Measurements from ENCODE around the gene SSBP2. TPM values are rescaled to one million over a fixed set of nuclear protein-coding genes. Genes with fewer than 3 reads are reported as not detected.
A peak's percentile ranks its signal among the peaks of the same experiment; 100 is the strongest.

SSBP2 gene
- total and polyA plus RNA-seq, 7 donors, result 9.9 to 89.2 (median 68.7) TPM

DNA sequence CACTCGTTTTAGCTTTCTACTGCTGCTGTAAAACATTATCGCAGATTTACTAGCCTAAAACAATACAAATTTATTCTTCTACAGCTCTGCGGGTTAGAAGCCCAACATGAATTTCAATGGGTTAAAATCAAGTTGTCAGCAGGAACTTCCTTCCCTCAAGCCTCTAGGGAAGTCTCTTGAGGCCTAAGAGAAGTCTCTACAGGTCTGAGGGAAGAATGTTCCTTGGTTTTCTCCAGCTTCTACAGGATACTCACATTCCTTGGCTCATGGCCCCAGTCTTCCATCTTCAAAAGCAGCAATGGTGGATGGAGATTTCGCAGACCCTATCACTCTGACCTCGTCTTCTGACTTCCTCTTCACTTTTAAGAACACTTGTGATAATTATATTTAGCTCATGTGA, 21.6 kb upstream of the SSBP2 start:
- Histone ChIP-seq H3K9me3 (no peaks in the 10 kb centered on the region), H3K27me3 (no peaks in the 10 kb centered on the region), H3K4me1 (peaks cover 0 to 5% (median 2%) of the 10 kb centered on the region in 4 donors), H3K4me3 (no peak overlapping the region), H3K36me3 (no peaks in the 10 kb centered on the region), H3K27ac (peak overlapping the region in 2 of 4 donors; percentile 7 to 41)
- intact Hi-C loops (cut with DNase I), result no loop called here
- no peak for TF ChIP-seq POLR2AphosphoS5 (IDR thresholded peaks at IDR 0.05)
- no peak for TF ChIP-seq EP300 (IDR thresholded peaks at IDR 0.05)
- TF ChIP-seq CTCF (IDR thresholded peaks at IDR 0.05), result no peak
- no peak for TF ChIP-seq POLR2A (IDR thresholded peaks at IDR 0.05)
- WGBS, 2 donors, result 90% methylated on average over 5 of the region's 5 CpGs
- DNase-seq, result no peak

DNA sequence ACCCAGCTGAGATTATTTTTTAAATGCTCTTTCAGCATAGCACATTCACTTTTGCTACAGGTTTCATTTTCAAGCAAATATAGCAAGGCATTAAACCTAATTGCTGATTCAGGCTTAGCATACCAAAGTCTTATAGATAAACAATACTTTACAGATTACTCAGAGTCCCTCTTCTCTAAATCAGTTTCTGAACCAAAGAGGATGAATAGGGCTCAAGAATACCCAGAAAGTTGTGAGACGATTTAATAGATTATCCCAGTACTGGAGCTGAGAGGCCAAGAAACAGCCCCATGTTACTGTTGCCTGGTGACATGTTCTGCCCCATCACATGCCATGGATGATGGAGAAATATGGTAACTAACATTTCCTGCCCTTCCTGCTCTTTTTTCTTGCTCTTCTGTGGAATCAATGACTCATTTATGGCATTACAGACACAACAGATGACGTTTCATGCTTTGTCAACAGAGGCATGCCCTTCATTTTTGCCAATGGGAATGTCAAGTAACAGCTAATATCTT, 18.1 kb upstream of the SSBP2 start:
- intact Hi-C loops (cut with DNase I), result no loop called here
- H3K4me3 ChIP-seq, result no peak overlapping the region
- no peak for TF ChIP-seq EP300 (IDR thresholded peaks at IDR 0.05)
- no peak for TF ChIP-seq POLR2A (IDR thresholded peaks at IDR 0.05)
- TF ChIP-seq POLR2AphosphoS5 (IDR thresholded peaks at IDR 0.05), result peak in 1 of 4 donors; percentile 21
- TF ChIP-seq CTCF (IDR thresholded peaks at IDR 0.05), result no peak
- 52 to 69% methylated on average over 2 of the region's 2 CpGs for WGBS, 2 donors
- no peak for DNase-seq
- H3K27me3 ChIP-seq, result no peaks in the 10 kb centered on the region
- H3K4me1 ChIP-seq, result peaks cover 0 to 5% (median 2%) of the 10 kb centered on the region in 4 donors
- peak overlapping the region in 1 of 4 donors; percentile 6 for H3K27ac ChIP-seq
- no peaks in the 10 kb centered on the region for H3K36me3 ChIP-seq
- no peaks in the 10 kb centered on the region for H3K9me3 ChIP-seq

GRCh38 chr5:81767938-81768337, 17.0 kb upstream of the SSBP2 start:
- 67 to 77% methylated on average over 2 of the region's 2 CpGs for WGBS, 2 donors
- H3K36me3 ChIP-seq, result no peaks in the 10 kb centered on the region
- TF ChIP-seq CTCF (IDR thresholded peaks at IDR 0.05) (no peak), POLR2AphosphoS5 (IDR thresholded peaks at IDR 0.05) (no peak), EP300 (IDR thresholded peaks at IDR 0.05) (no peak), POLR2A (IDR thresholded peaks at IDR 0.05) (no peak)
- no peaks in the 10 kb centered on the region for H3K27me3 ChIP-seq
- DNase-seq, result no peak
- intact Hi-C loops (cut with DNase I), result no loop called here
- no peak overlapping the region for H3K27ac ChIP-seq
- no peak overlapping the region for H3K4me3 ChIP-seq
- H3K4me1 ChIP-seq, result peaks cover 0 to 5% (median 2%) of the 10 kb centered on the region in 4 donors
- no peaks in the 10 kb centered on the region for H3K9me3 ChIP-seq

DNA sequence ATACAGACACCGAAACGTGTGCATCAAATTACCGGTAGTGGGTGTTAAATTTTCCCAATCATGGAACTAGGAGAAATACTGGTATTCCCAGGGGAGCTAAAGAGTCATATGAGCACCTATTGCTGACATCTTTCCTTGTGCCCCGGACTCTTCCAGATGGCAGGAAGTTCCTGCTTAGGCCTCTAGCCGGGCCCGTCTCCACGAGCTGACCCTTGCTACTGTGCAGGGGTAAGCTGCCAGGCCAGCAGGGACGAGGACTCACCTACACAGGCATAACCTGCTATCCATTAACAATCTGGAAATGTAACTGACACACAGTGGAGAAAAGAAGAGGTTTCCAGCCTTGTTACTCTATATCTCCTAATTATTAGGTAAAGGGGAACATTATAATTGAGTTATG, 16.2 kb upstream of the SSBP2 start:
- intact Hi-C loops (cut with DNase I), result no loop called here
- H3K36me3 ChIP-seq, result no peaks in the 10 kb centered on the region
- TF ChIP-seq POLR2AphosphoS5 (IDR thresholded peaks at IDR 0.05), result no peak
- TF ChIP-seq EP300 (IDR thresholded peaks at IDR 0.05), result no peak
- no peak for TF ChIP-seq CTCF (IDR thresholded peaks at IDR 0.05)
- no peak for TF ChIP-seq POLR2A (IDR thresholded peaks at IDR 0.05)
- H3K4me1 ChIP-seq, result peaks cover 0 to 5% (median 2%) of the 10 kb centered on the region in 4 donors
- H3K4me3 ChIP-seq, result no peak overlapping the region
- H3K27me3 ChIP-seq, result no peaks in the 10 kb centered on the region
- no peaks in the 10 kb centered on the region for H3K9me3 ChIP-seq
- H3K27ac ChIP-seq, result no peak overlapping the region
- DNase-seq, result no peak
- 86 to 92% methylated on average over 8 of the region's 8 CpGs for WGBS, 2 donors

DNA sequence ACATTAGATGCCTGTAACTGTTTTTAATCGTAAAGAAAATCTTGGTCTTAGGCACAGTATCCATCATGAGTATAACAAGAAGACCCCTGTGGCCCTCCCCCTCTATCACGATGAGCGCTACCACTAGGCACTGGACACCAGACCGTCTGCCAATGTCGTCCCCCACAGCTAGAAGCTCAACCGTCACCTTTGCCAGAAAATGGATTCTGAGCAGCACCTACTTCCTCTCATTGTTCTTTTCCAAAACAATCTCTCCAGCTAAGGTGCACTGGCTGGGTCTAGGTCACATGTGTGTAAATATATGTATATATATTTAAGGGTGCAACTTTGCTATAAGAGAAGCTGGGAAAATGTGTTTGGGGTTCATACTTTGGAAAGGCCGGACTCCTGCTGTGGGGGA, 15.7 kb upstream of the SSBP2 start:
- Histone ChIP-seq H3K9me3 (no peaks in the 10 kb centered on the region), H3K36me3 (no peaks in the 10 kb centered on the region), H3K27me3 (no peaks in the 10 kb centered on the region), H3K27ac (no peak overlapping the region), H3K4me3 (no peak overlapping the region), H3K4me1 (peaks cover 0 to 5% (median 2%) of the 10 kb centered on the region in 4 donors)
- TF ChIP-seq POLR2AphosphoS5 (IDR thresholded peaks at IDR 0.05) (no peak), CTCF (IDR thresholded peaks at IDR 0.05) (no peak), POLR2A (IDR thresholded peaks at IDR 0.05) (no peak), EP300 (IDR thresholded peaks at IDR 0.05) (no peak)
- 95 to 97% methylated on average over 7 of the region's 7 CpGs for WGBS, 2 donors
- DNase-seq, result no peak
- intact Hi-C loops (cut with DNase I), result no loop called here
